Measurements from ENCODE around the gene PARVB. TPM values are rescaled to one million over a fixed set of nuclear protein-coding genes. Genes with fewer than 3 reads are reported as not detected.

The PARVB gene
- total and polyA plus RNA-seq, 2 of the 8 experiments (the other 6 are each of a cell fraction or from before 2014, with no cell fraction given) = 14.5 to 18.6 TPM

DNA sequence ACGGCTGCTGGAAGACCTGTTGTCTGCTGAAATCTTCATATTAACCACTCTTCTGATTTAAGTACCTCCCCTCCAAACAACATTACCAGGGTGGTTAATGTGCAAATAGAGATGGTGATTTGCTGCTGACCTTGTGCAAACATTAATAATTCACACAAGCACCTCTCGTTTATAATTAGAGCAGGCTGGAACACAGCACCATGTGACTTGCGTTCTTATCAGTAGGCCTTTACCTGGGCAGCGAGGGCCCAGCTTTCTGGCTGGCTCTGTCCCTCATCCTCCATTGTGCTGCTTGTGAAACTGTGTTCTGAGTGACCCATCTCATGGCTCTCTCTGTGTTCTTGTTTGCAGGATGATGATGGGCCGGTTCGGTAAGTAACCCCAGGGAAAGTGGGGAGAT is 115.7 kb downstream of the PARVB start:
- Histone ChIP-seq H2AK5ac (ENCODE audit: low read depth, low read length) (no peak overlapping the region), H3K4me1 (replicated peaks in 1 of 4; ENCODE audit: control insufficient read depth in 3 of 4, insufficient read depth in 4 of 4, low read length in 3 of 4) (peaks cover 0 to 8% (median 8%) of the 10 kb centered on the region in 4 experiments; a peak in 3 of 7 replicates), H2BK12ac (ENCODE audit: low read depth, low read length) (no peak overlapping the region), H2BK20ac (ENCODE audit: low read length) (no peak overlapping the region), H3K36me3 (ENCODE audit: control insufficient read depth in 2 of 4, insufficient read depth in 4 of 4, low read length in 3 of 4) (no peaks in the 10 kb centered on the region), H3K4ac (replicated peaks; ENCODE audit: insufficient read length, low read depth, low read length) (no peak overlapping the region), H4K8ac (ENCODE audit: extremely low read depth, insufficient read depth, low read length) (no peak overlapping the region), H3K14ac (ENCODE audit: insufficient read length) (no peak overlapping the region), H4K5ac (ENCODE audit: insufficient read length, low read depth, low read length) (no peak overlapping the region), H3K27me3 (replicated peaks in 1 of 4; ENCODE audit: control insufficient read depth in 3 of 4, extremely low read depth in 1 of 4, insufficient read depth in 3 of 4, low read length in 3 of 4) (no peaks in the 10 kb centered on the region), H3K4me2 (ENCODE audit: insufficient read depth in 1 of 2, low read depth in 2 of 2, low read length in 2 of 2) (no peak overlapping the region), H3K9me3 (ENCODE audit: insufficient read depth in 2 of 2, low read depth in 1 of 2, low read length in 1 of 2) (peaks cover 12 to 17% of the 10 kb centered on the region in 2 experiments; a peak in 3 of 4 replicates), H3K56ac (replicated peaks; ENCODE audit: insufficient read length, low read depth, low read length) (no peak overlapping the region), H3K9ac (replicated peaks in 1 of 4; ENCODE audit: extremely low read depth in 1 of 4, low read depth in 3 of 4, low read length in 3 of 4) (no peak overlapping the region), H2BK5ac (ENCODE audit: low read depth, low read length) (no peak overlapping the region; the same call in 1 of the 2 replicates), H2AFZ (ENCODE audit: low read length) (no peak overlapping the region), H3K18ac (ENCODE audit: extremely low read depth, low read length) (no peak overlapping the region), H3K4me3 (ENCODE audit: extremely low read depth in 1 of 4, insufficient read depth in 2 of 4, low read depth in 3 of 4, low read length in 4 of 4) (no peak overlapping the region), H3K23me2 (ENCODE audit: low read depth, low read length) (no peaks in the 10 kb centered on the region), H2BK120ac (replicated peaks; ENCODE audit: low read depth, low read length) (no peak overlapping the region), H2BK15ac (ENCODE audit: low read length) (no peak overlapping the region), H3K23ac (ENCODE audit: insufficient read length) (no peak overlapping the region), H3K79me2 (ENCODE audit: control insufficient read depth in 1 of 2, insufficient read depth in 2 of 2, low read length in 2 of 2) (no peaks in the 10 kb centered on the region), H3K27ac (ENCODE audit: low read depth, low read length) (no peak overlapping the region), H4K20me1 (replicated peaks in 1 of 2; ENCODE audit: control insufficient read depth in 1 of 2, insufficient read depth in 2 of 2, low read length in 2 of 2) (no peaks in the 10 kb centered on the region), H3K79me1 (ENCODE audit: low read depth, low read length) (no peaks in the 10 kb centered on the region), H4K91ac (replicated peaks; ENCODE audit: insufficient read length, low read length) (peak overlapping the region; percentile 5)
- WGBS, 2 experiments (ENCODE audit: extremely low coverage in 1 of 2, insufficient coverage in 1 of 2, insufficient read length in 1 of 2, insufficient replicate concordance in 2 of 2, low coverage in 1 of 2, low lambda C conversion rate in 2 of 2, missing lambda C conversion rate in 1 of 2) = 94% methylated on average over 6 of the region's 6 CpGs; no CpG with 5 or more reads in 1 of the 2 experiments
- POLR2A ChIA-PET (ENCODE audit: partially characterized antibody) = no interaction called here
- no peak for FAIRE-seq
- DNase-seq (ENCODE audit: low read depth in 1 of 2, low spot score in 2 of 2) = no peak
- CTCF ChIA-PET (ENCODE audit: partially characterized antibody) = interaction anchor here (0.5 to 1.4 kb wide), 2 partner anchors 15 to 24 kb away, joined by 3 read pairs; no protein-coding TSS in a partner anchor
- TF ChIP-seq EZH2 (IDR thresholded peaks at IDR 0.05; ENCODE audit: low read depth, low read length, severe bottlenecking) = no peak
- TF ChIP-seq SIX5 (IDR thresholded peaks at IDR 0.05; ENCODE audit: low read depth, low read length) = no peak
- no peak for TF ChIP-seq SUZ12 (IDR thresholded peaks at IDR 0.05; ENCODE audit: low read length)
- TF ChIP-seq KDM1A (IDR thresholded peaks at IDR 0.05; ENCODE audit: borderline replicate concordance, low read length) = no peak
